DND-41 (cell line): ENCODE data around the gene KIAA0753.

Experiments
- ATAC-seq: fragments of 200-7000 bp; cut with Tn5 transposase; 3 replicates; pipeline ENCODE4 v1.9.1; 2021; ENCODE audit warnings: low read depth; ENCODE audit not compliant: insufficient read depth
- DNase-seq: peaks from one replicate; pipeline ENCODE4 v3.0.0-alpha.2; 2020
- H2AFZ ChIP-seq: 2 replicates; pipeline ENCODE4 v1.6.0; 2012; ENCODE audit warnings: low read depth, low read length
- H3K27ac ChIP-seq: 2 replicates; pipeline ENCODE4 v1.5.1; 2012; ENCODE audit warnings: low read length, inconsistent platforms
- H3K27me3 ChIP-seq: fragments of 200-600 bp; sonication (generic); 2 replicates; pipeline ENCODE4 v1.6.0; 2012; ENCODE audit warnings: low read length, mild to moderate bottlenecking, inconsistent platforms; ENCODE audit not compliant: insufficient read depth, poor library complexity
- H3K36me3 ChIP-seq: 2 replicates; pipeline ENCODE4 v1.5.1; 2012; ENCODE audit warnings: low read length, inconsistent platforms; ENCODE audit not compliant: insufficient read depth
- H3K4me1 ChIP-seq: 2 replicates; pipeline ENCODE4 v1.5.1; 2012; ENCODE audit warnings: mild to moderate bottlenecking, low read length; ENCODE audit not compliant: insufficient read depth
- H3K4me2 ChIP-seq: 2 replicates; pipeline ENCODE4 v1.6.0; 2012; ENCODE audit warnings: mild to moderate bottlenecking, moderate library complexity, low read length, inconsistent platforms; ENCODE audit not compliant: insufficient read depth
- H3K4me3 ChIP-seq, 2 experiments: fragments of 200-600 bp in 1 of 2; shearing (Covaris generic) in 1 of 2; 2 replicates each; pipeline ENCODE4 v1.5.1; 2012 to 2016; ENCODE audit warnings: inconsistent platforms in 2 of 2, low read length in 2 of 2, mild to moderate bottlenecking in 2 of 2, low read depth in 1 of 2, moderate library complexity in 1 of 2
- H3K79me2 ChIP-seq: 2 replicates; pipeline ENCODE4 v1.6.0; 2012; ENCODE audit warnings: low read length, inconsistent platforms; ENCODE audit not compliant: insufficient read depth
- H3K9ac ChIP-seq: 2 replicates; pipeline ENCODE4 v1.6.0; 2012; ENCODE audit warnings: low read depth, mild to moderate bottlenecking, inconsistent platforms, low read length, moderate library complexity
- H3K9me3 ChIP-seq: 2 replicates; pipeline ENCODE4 v1.5.1; 2012; ENCODE audit warnings: low read length, moderate library complexity, mild to moderate bottlenecking, inconsistent platforms; ENCODE audit not compliant: insufficient read depth, severe bottlenecking
- H4K20me1 ChIP-seq: 2 replicates; pipeline ENCODE4 v1.6.0; 2012; ENCODE audit warnings: low read length; ENCODE audit not compliant: insufficient read depth
- EZH2 ChIP-seq: IDR thresholded peaks from 3 replicates; pipeline ENCODE4 v1.6.1; 2012; ENCODE audit warnings: borderline replicate concordance, low read depth, mild to moderate bottlenecking, moderate library complexity, low read length, inconsistent platforms; ENCODE audit not compliant: severe bottlenecking
- TF ChIP-seq, protein P1 (sequence below): IDR thresholded peaks from 2 replicates; pipeline ENCODE4 v1.5.1; 2012; ENCODE audit warnings: borderline replicate concordance, low read length, moderate library complexity, mild to moderate bottlenecking; ENCODE audit not compliant: poor library complexity, severe bottlenecking; ENCODE audit errors: extremely low read depth

Gene KIAA0753

DNA sequence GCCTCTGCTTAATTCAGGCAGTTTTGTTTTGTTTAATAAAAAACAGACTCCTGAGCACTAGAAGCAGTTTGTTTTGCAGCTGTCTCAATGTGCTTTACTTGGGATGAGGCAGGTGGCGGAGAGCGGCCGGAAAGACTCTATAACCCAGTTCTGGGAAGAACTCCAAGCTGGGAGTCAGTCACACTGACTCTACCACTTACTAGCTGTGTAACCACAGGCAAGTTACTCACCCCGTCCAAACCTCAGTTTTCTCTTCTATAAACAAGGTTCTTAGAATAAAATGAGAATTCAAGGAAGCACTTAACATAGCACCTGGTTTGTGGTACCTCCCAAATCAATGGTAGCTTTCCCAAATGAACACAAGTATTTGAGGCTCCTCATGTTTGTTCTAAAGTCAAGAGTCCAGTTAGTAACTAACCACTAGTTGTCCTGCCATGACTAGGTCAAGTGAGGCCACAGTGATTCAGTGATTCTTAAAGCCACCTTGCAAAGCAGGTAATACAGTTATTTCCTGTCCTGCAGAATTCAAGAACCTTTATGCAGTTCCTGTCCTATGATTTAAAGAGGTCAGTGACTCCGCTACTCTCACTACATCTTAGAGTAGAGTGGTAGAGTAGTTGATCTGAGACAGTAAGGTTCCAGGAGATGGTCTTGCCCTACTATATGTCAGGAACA lies 3.1 kb upstream of the KIAA0753 start:
- DNase-seq (no peak), ATAC-seq (no peak)
- H3K4me2 ChIP-seq = 0 out of 2 replicates have a peak overlapping the region, but pooled peaks have one; percentile 81
- no peak overlapping the region for H3K27ac ChIP-seq
- H3K4me1 ChIP-seq = peaks cover 50% of the 10 kb centered on the region
- TF ChIP-seq EZH2 = no peak
- TF ChIP-seq, protein P1, sequence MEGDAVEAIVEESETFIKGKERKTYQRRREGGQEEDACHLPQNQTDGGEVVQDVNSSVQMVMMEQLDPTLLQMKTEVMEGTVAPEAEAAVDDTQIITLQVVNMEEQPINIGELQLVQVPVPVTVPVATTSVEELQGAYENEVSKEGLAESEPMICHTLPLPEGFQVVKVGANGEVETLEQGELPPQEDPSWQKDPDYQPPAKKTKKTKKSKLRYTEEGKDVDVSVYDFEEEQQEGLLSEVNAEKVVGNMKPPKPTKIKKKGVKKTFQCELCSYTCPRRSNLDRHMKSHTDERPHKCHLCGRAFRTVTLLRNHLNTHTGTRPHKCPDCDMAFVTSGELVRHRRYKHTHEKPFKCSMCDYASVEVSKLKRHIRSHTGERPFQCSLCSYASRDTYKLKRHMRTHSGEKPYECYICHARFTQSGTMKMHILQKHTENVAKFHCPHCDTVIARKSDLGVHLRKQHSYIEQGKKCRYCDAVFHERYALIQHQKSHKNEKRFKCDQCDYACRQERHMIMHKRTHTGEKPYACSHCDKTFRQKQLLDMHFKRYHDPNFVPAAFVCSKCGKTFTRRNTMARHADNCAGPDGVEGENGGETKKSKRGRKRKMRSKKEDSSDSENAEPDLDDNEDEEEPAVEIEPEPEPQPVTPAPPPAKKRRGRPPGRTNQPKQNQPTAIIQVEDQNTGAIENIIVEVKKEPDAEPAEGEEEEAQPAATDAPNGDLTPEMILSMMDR = no peak
- no peak overlapping the region for H3K9ac ChIP-seq
- no peak overlapping the region for H3K4me3 ChIP-seq
- peaks cover 31% of the 10 kb centered on the region; the same call in 1 of the 2 replicates for H4K20me1 ChIP-seq
- H2AFZ ChIP-seq = no peak overlapping the region
- no peaks in the 10 kb centered on the region for H3K9me3 ChIP-seq
- H3K36me3 ChIP-seq = peaks cover 45% of the 10 kb centered on the region
- no peaks in the 10 kb centered on the region for H3K27me3 ChIP-seq
- H3K79me2 ChIP-seq = peaks cover 87% of the 10 kb centered on the region

DNA sequence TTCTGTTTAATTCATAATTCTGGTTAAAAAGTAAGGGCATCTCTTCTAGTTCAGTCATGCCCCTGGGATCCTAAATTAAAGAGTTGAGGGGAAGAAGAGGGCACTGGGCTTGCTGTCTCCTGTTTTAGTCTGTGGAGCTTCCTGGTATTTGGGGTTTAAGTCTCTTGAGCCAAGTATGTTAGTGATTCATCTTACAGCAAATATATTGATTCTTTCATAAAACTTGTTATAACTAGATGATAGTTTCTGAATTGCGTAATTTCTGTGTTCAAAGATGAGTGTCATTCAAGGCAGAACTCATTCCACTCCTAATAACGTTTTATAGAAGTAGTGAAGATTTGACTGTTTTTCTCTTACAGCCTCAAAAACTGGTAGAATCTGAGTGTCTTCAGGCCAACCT lies 2.1 kb upstream of the KIAA0753 start:
- peak overlapping the region; percentile 81 for H3K4me2 ChIP-seq
- ATAC-seq = no peak
- peak overlapping the region; percentile 65; the same call in 1 of the 2 replicates for H3K9ac ChIP-seq
- peak overlapping the region in 1 of 2 experiments; percentile 67; a peak in 1 of 4 replicates for H3K4me3 ChIP-seq
- H3K27me3 ChIP-seq = no peaks in the 10 kb centered on the region
- no peak for DNase-seq
- H3K9me3 ChIP-seq = no peaks in the 10 kb centered on the region
- peaks cover 26% of the 10 kb centered on the region; the same call in 1 of the 2 replicates for H4K20me1 ChIP-seq
- H3K79me2 ChIP-seq = peaks cover 79% of the 10 kb centered on the region
- H2AFZ ChIP-seq = no peak overlapping the region
- no peak overlapping the region for H3K27ac ChIP-seq
- peaks cover 49% of the 10 kb centered on the region for H3K4me1 ChIP-seq
- TF ChIP-seq, protein P1 = no peak
- no peak for TF ChIP-seq EZH2
- H3K36me3 ChIP-seq = peaks cover 35% of the 10 kb centered on the region

DNA sequence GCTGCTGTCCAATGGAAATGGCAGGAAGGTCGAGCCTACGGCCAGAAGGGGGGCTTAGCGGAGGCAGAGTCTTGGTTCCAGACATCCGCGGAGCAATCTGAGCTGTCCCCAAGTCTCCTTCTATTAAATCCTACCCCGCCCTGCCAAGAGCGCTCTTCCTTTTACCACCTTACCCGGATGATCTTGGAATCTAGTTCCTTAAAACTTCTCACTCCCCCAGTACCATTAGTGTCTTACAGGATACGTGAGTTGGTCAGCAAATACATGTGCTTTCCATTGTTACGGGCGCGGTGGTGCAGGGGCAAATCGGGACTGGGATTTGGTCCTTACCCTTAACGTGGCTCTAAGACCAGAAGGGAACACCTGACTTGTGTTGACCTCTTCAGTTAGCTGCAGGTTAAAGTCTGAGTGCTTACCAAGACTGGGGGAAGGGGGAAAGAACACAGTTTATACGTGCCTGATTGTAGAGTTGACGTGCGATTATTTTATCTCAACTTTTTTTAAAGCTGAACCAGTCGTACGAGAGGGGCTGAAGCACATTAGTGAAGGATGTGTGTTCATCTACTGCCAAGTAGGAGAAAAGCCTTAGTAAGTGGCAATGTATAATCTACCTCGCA lies 844 bp upstream of the KIAA0753 start:
- Histone ChIP-seq H4K20me1 (peaks cover 24% of the 10 kb centered on the region; the same call in 1 of the 2 replicates), H3K4me1 (peaks cover 49% of the 10 kb centered on the region), H3K36me3 (peaks cover 30% of the 10 kb centered on the region), H3K9me3 (no peaks in the 10 kb centered on the region), H3K27me3 (no peaks in the 10 kb centered on the region), H3K27ac (peak overlapping the region; percentile 99), H3K4me2 (peak overlapping the region; percentile 81), H2AFZ (peak overlapping the region; percentile 99), H3K4me3 (peak overlapping the region; percentile 41 to 67), H3K79me2 (peaks cover 69% of the 10 kb centered on the region), H3K9ac (peak overlapping the region; percentile 65)
- TF ChIP-seq, protein P1 = peak; percentile 3
- TF ChIP-seq EZH2 = no peak
- no peak; the same call in 2 of the 3 replicates for ATAC-seq
- no peak for DNase-seq
